Mesodermal cell (in vitro differentiated cells): ENCODE data around the gene BEGAIN.

ENCODE experiments used
- H3K27ac ChIP-seq: 2 replicates; pipeline ENCODE4 v1.7.0; 2013; ENCODE audit warnings: mild to moderate bottlenecking, low read depth, low read length, moderate library complexity; ENCODE audit not compliant: severe bottlenecking
- H3K36me3 ChIP-seq: 2 replicates; pipeline ENCODE4 v1.7.1; 2013; ENCODE audit warnings: mild to moderate bottlenecking, low read length, moderate library complexity; ENCODE audit not compliant: control insufficient read depth, insufficient read depth
- H3K4me1 ChIP-seq: one replicate; pipeline ENCODE4 v1.7.1; 2013; ENCODE audit warnings: mild to moderate bottlenecking, low read length; ENCODE audit not compliant: insufficient read depth, control insufficient read depth, poor library complexity, severe bottlenecking
- H3K4me3 ChIP-seq: 2 replicates; pipeline ENCODE4 v1.7.0; 2013; ENCODE audit warnings: low read length, control low read depth, mild to moderate bottlenecking; ENCODE audit not compliant: insufficient read depth, poor library complexity, severe bottlenecking; ENCODE audit errors: extremely low read depth
- H3K9me3 ChIP-seq: 2 replicates; pipeline ENCODE4 v1.7.1; 2013; ENCODE audit warnings: mild to moderate bottlenecking, low read length, moderate library complexity; ENCODE audit not compliant: control insufficient read depth
- WGBS, 2 experiments: methylation state at CpG; one replicate each; pipeline ENCODE4 v1.1.5; 2013; ENCODE audit warnings: missing lambda C conversion rate in 2 of 2; ENCODE audit not compliant: insufficient coverage in 2 of 2; 5-methylcytosine and 5-hydroxymethylcytosine counted together

The BEGAIN gene

GRCh38 chr14:100605706-100606686 lies 18.8 kb upstream of the BEGAIN start:
- H3K36me3 ChIP-seq, result no peaks in the 10 kb centered on the region
- H3K9me3 ChIP-seq, result no peaks in the 10 kb centered on the region
- H3K4me1 ChIP-seq, result no peaks in the 10 kb centered on the region
- H3K27ac ChIP-seq, result no peak overlapping the region
- H3K4me3 ChIP-seq, result no peak overlapping the region
- WGBS, 2 experiments, result 86 to 89% methylated on average over 24 to 27 of the region's 29 CpGs

- H3K9me3 ChIP-seq, result no peaks in the 10 kb centered on the region
- H3K4me3 ChIP-seq, result no peak overlapping the region
- H3K27ac ChIP-seq, result no peak overlapping the region
- no peaks in the 10 kb centered on the region for H3K36me3 ChIP-seq
- H3K4me1 ChIP-seq, result no peaks in the 10 kb centered on the region
- 92 to 93% methylated on average over 2 to 3 of the region's 4 CpGs for WGBS, 2 experiments
Observed at GRCh38 chr14:100605230-100605629, 18.0 kb upstream of the BEGAIN start.

GRCh38 chr14:100604709-100605108 lies 17.5 kb upstream of the BEGAIN start:
- Histone ChIP-seq H3K9me3 (no peaks in the 10 kb centered on the region), H3K27ac (no peak overlapping the region), H3K4me1 (no peaks in the 10 kb centered on the region), H3K4me3 (no peak overlapping the region), H3K36me3 (no peaks in the 10 kb centered on the region)
- WGBS, 2 experiments, result 90 to 92% methylated on average over 16 to 22 of the region's 24 CpGs

GRCh38 chr14:100604121-100604501 lies 16.9 kb upstream of the BEGAIN start:
- no peak overlapping the region for H3K4me3 ChIP-seq

GRCh38 chr14:100603341-100604120 lies 16.3 kb upstream of the BEGAIN start:
- 87% methylated on average over 14 to 15 of the region's 18 CpGs for WGBS, 2 experiments
- Histone ChIP-seq H3K4me3 (no peak overlapping the region), H3K36me3 (no peaks in the 10 kb centered on the region), H3K4me1 (no peaks in the 10 kb centered on the region), H3K9me3 (no peaks in the 10 kb centered on the region), H3K27ac (no peak overlapping the region)

More at GRCh38 chr14:100604121-100604501, 16.9 kb upstream of the BEGAIN start:
- Histone ChIP-seq H3K36me3 (no peaks in the 10 kb centered on the region), H3K4me1 (no peaks in the 10 kb centered on the region), H3K9me3 (no peaks in the 10 kb centered on the region), H3K27ac (no peak overlapping the region)
- 94 to 95% methylated on average over 9 to 12 of the region's 13 CpGs for WGBS, 2 experiments

GRCh38 chr14:100602621-100603230 lies 15.5 kb upstream of the BEGAIN start:
- Histone ChIP-seq H3K27ac (no peak overlapping the region), H3K4me1 (no peaks in the 10 kb centered on the region), H3K9me3 (no peaks in the 10 kb centered on the region), H3K36me3 (no peaks in the 10 kb centered on the region), H3K4me3 (no peak overlapping the region)
- 82 to 90% methylated on average over 5 to 6 of the region's 7 CpGs for WGBS, 2 experiments

GRCh38 chr14:100601914-100602313 lies 14.7 kb upstream of the BEGAIN start:
- Histone ChIP-seq H3K36me3 (no peaks in the 10 kb centered on the region), H3K4me1 (no peaks in the 10 kb centered on the region), H3K4me3 (no peak overlapping the region), H3K9me3 (no peaks in the 10 kb centered on the region), H3K27ac (no peak overlapping the region)
- 78 to 100% methylated on average over 1 to 2 of the region's 4 CpGs for WGBS, 2 experiments

GRCh38 chr14:100601064-100601463 lies 13.8 kb upstream of the BEGAIN start:
- no peaks in the 10 kb centered on the region for H3K4me1 ChIP-seq
- no peaks in the 10 kb centered on the region for H3K36me3 ChIP-seq
- H3K9me3 ChIP-seq, result no peaks in the 10 kb centered on the region
- H3K27ac ChIP-seq, result no peak overlapping the region
- WGBS, 2 experiments, result 86 to 95% methylated on average over 2 of the region's 2 CpGs
- H3K4me3 ChIP-seq, result no peak overlapping the region

GRCh38 chr14:100599981-100600380 lies 12.8 kb upstream of the BEGAIN start:
- Histone ChIP-seq H3K4me1 (no peaks in the 10 kb centered on the region), H3K27ac (no peak overlapping the region), H3K36me3 (no peaks in the 10 kb centered on the region), H3K9me3 (no peaks in the 10 kb centered on the region), H3K4me3 (no peak overlapping the region)
- WGBS, 2 experiments, result no CpG with 5 or more reads among the region's 2 CpGs

GRCh38 chr14:100594625-100594951 lies 7.4 kb upstream of the BEGAIN start:
- H3K4me1 ChIP-seq, result no peaks in the 10 kb centered on the region
- H3K27ac ChIP-seq, result no peak overlapping the region
- H3K9me3 ChIP-seq, result no peaks in the 10 kb centered on the region
- no peaks in the 10 kb centered on the region for H3K36me3 ChIP-seq
- H3K4me3 ChIP-seq, result no peak overlapping the region
- 92 to 93% methylated on average over 2 of the region's 5 CpGs for WGBS, 2 experiments
